SK-N-SH (cell line): ENCODE results near the gene SZT2. TPM values are rescaled to one million over a fixed set of nuclear protein-coding genes. Genes with fewer than 3 reads are reported as not detected.

Experiments
- CTCF ChIA-PET: fragments of 300-600, 350-600 bp; formaldehyde crosslinking; extraction: SDS; loops from one replicate; lab custom pipeline; 2021; lab: Yijun Ruan, JAX
- POLR2A ChIA-PET: fragments of 350-600 bp; sonication (Branson Sonifier 250); formaldehyde crosslinking; extraction: SDS; loops from one replicate; lab custom pipeline; 2020; ENCODE audit warnings: antibody characterized with exemption, inconsistent platforms; lab: Yijun Ruan, JAX
- DNase-seq: peaks from one replicate; pipeline ENCODE4 v3.0.0; 2012
- H2AFZ ChIP-seq: fragments of 200-600 bp; sonication (generic); 2 replicates; pipeline ENCODE4 v1.8.1; 2016; ENCODE audit warnings: antibody characterized with exemption, mild to moderate bottlenecking, low read depth
- H3F3A ChIP-seq: fragments of 200-600 bp; sonication (generic); replicated peaks from 2 replicates; pipeline ENCODE3; 2016; ENCODE audit warnings: antibody characterized with exemption, mild to moderate bottlenecking; ENCODE audit not compliant: insufficient read depth
- H3K27ac ChIP-seq, 2 experiments: fragments of 200-500 bp in 1 of 2; fragments of 200-600 bp in 1 of 2; sonication (Bioruptor generic) in 1 of 2; sonication (generic), shearing (Covaris generic) in 1 of 2; 2 replicates each; pipeline versions ENCODE4 v1.5.1 to v1.6.1; 2014 to 2016; ENCODE audit warnings: low read depth in 2 of 2, inconsistent platforms in 1 of 2, low read length in 1 of 2, mild to moderate bottlenecking in 1 of 2, mixed read lengths in 1 of 2
- H3K27me3 ChIP-seq: fragments of 200-600 bp; sonication (generic), shearing (Covaris generic); 2 replicates; pipeline ENCODE4 v1.6.1; 2016; ENCODE audit warnings: mixed run types; ENCODE audit not compliant: insufficient read depth
- H3K36me3 ChIP-seq, 2 experiments: fragments of 200-500 bp in 1 of 2; fragments of 200-600 bp in 1 of 2; sonication (Bioruptor generic) in 1 of 2; sonication (generic) in 1 of 2; replicated peaks in 1 of 2; 2 replicates each; pipeline versions ENCODE3 to v1.5.1; 2014 to 2016; ENCODE audit warnings: low read length in 1 of 2, mild to moderate bottlenecking in 1 of 2; ENCODE audit not compliant: insufficient read depth in 2 of 2, control insufficient read depth in 1 of 2
- H3K4me1 ChIP-seq, 2 experiments: fragments of 200-500 bp in 1 of 2; fragments of 200-600 bp in 1 of 2; sonication (Bioruptor generic) in 1 of 2; sonication (generic), shearing (Covaris generic) in 1 of 2; 2 replicates each; pipeline versions ENCODE4 v1.5.1 to v1.6.1; 2014 to 2016; ENCODE audit warnings: low read depth in 1 of 2, low read length in 1 of 2, mixed run types in 1 of 2; ENCODE audit not compliant: insufficient read depth in 2 of 2, control insufficient read depth in 1 of 2
- H3K4me2 ChIP-seq: fragments of 200-600 bp; sonication (generic), shearing (Covaris generic); 2 replicates; pipeline ENCODE4 v1.6.1; 2017; ENCODE audit warnings: mixed run types
- H3K4me3 ChIP-seq, 2 experiments: fragments of 200-500 bp in 1 of 2; fragments of 200-600 bp in 1 of 2; sonication (Bioruptor generic) in 1 of 2; sonication (generic), shearing (Covaris generic) in 1 of 2; 2 replicates each; pipeline versions ENCODE4 v1.5.1 to v1.8.1; 2014 to 2016; ENCODE audit warnings: low read depth in 2 of 2, inconsistent platforms in 1 of 2, low read length in 1 of 2, mild to moderate bottlenecking in 1 of 2, mixed read lengths in 1 of 2, moderate library complexity in 1 of 2
- H3K79me2 ChIP-seq: fragments of 200-600 bp; sonication (generic); 2 replicates; pipeline ENCODE4 v1.8.1; 2017; ENCODE audit warnings: mild to moderate bottlenecking; ENCODE audit not compliant: insufficient read depth
- H3K9ac ChIP-seq: fragments of 200-600 bp; sonication (generic); 2 replicates; pipeline ENCODE4 v1.6.1; 2017; ENCODE audit warnings: mixed run types
- H3K9me2 ChIP-seq: fragments of 200-600 bp; sonication (generic); 2 replicates; pipeline ENCODE4 v1.6.1; 2017; ENCODE audit warnings: mixed run types
- H3K9me3 ChIP-seq: fragments of 200-600 bp; sonication (generic); 2 replicates; pipeline ENCODE4 v1.6.1; 2017; ENCODE audit warnings: mixed run types, mild to moderate bottlenecking, moderate library complexity
- H4K20me1 ChIP-seq: fragments of 200-600 bp; sonication (generic); 2 replicates; pipeline ENCODE4 v1.6.1; 2017; ENCODE audit warnings: mild to moderate bottlenecking, mixed run types; ENCODE audit not compliant: insufficient read depth
- FOXJ3 ChIP-seq: sonication (generic); formaldehyde crosslinking; IDR thresholded peaks from 2 replicates; pipeline ENCODE4 v1.5.1; 2020; ENCODE audit warnings: mild to moderate bottlenecking, missing genetic modification reagents
- GABPA ChIP-seq: IDR thresholded peaks from 2 replicates; pipeline ENCODE4 v1.4.0; 2012; ENCODE audit warnings: low read depth, mild to moderate bottlenecking
- MEF2A ChIP-seq: IDR thresholded peaks from 2 replicates; pipeline ENCODE4 v1.4.0; 2012; ENCODE audit warnings: low read depth, borderline replicate concordance
- NRF1 ChIP-seq: IDR thresholded peaks from 2 replicates; pipeline ENCODE4 v1.6.1; 2012; ENCODE audit warnings: low read depth, mild to moderate bottlenecking, low read length
- POLR2AphosphoS5 ChIP-seq: IDR thresholded peaks from 2 replicates; pipeline ENCODE4 v1.6.1; 2012; ENCODE audit warnings: low read depth, low read length
- RCOR1 ChIP-seq: fragments of 150-350 bp; IDR thresholded peaks from 2 replicates; pipeline ENCODE4 v1.6.1; 2017; ENCODE audit warnings: antibody characterized with exemption, low read length
- RXRA ChIP-seq: IDR thresholded peaks from 2 replicates; pipeline ENCODE4 v1.4.0; 2012; ENCODE audit warnings: low read depth, mild to moderate bottlenecking, borderline replicate concordance
- SMC3 ChIP-seq: IDR thresholded peaks from 2 replicates; pipeline ENCODE4 v1.6.1; 2012; ENCODE audit warnings: low read depth, low read length, improper control_type of control experiment
- TAF1 ChIP-seq: IDR thresholded peaks from 2 replicates; pipeline ENCODE4 v1.6.1; 2012; ENCODE audit warnings: low read depth, mild to moderate bottlenecking, low read length, moderate library complexity, borderline replicate concordance
- TEAD4 ChIP-seq: IDR thresholded peaks from 2 replicates; pipeline ENCODE4 v1.4.0; 2012; ENCODE audit warnings: mild to moderate bottlenecking, borderline replicate concordance; ENCODE audit not compliant: insufficient read depth
- YY1 ChIP-seq: IDR thresholded peaks from 2 replicates; pipeline ENCODE4 v1.4.0; 2012; ENCODE audit warnings: low read depth, mild to moderate bottlenecking
- WGBS: methylation state at CpG from one replicate; pipeline ENCODE4 v1.1.6; 2017; ENCODE audit warnings: low lambda C conversion rate; 5-methylcytosine and 5-hydroxymethylcytosine counted together
- polyA plus RNA-seq, 3 experiments: library from polyadenylated mRNA; depleted of rRNA; stranded (reverse); fragments of >200 nt; gene quantifications; 2 replicates each; pipeline ENCODE4 v1.2.3, GENCODE V29; 2012

The SZT2 gene
- polyA plus RNA-seq, 1 of the 3 experiments (the other 2 are of a cell fraction), result 12.9 TPM

- no peak overlapping the region for H2AFZ ChIP-seq
- POLR2A ChIA-PET, result no interaction called here
- H3K79me2 ChIP-seq, result no peaks in the 10 kb centered on the region
- no peaks in the 10 kb centered on the region for H3F3A ChIP-seq
- no peak for DNase-seq
- no peak overlapping the region for H3K27ac ChIP-seq
- no peak overlapping the region for H3K4me3 ChIP-seq
- no peaks in the 10 kb centered on the region for H4K20me1 ChIP-seq
- H3K9me2 ChIP-seq, result no peaks in the 10 kb centered on the region
- no peak for TF ChIP-seq GABPA
- TF ChIP-seq FOXJ3, result no peak
- TF ChIP-seq MEF2A, result no peak
- TF ChIP-seq TEAD4, result no peak
- no peak for TF ChIP-seq TAF1
- no peak for TF ChIP-seq SMC3
- 94% methylated on average over 5 of the region's 5 CpGs for WGBS
- no peaks in the 10 kb centered on the region for H3K27me3 ChIP-seq
- H3K9me3 ChIP-seq, result no peaks in the 10 kb centered on the region
- H3K4me2 ChIP-seq, result no peak overlapping the region
- CTCF ChIA-PET, result interaction anchor here (0.8 to 1.4 kb wide), 2 partner anchors 12 to 66 kb away, joined by 3 to 5 read pairs; no protein-coding TSS in a partner anchor
- H3K36me3 ChIP-seq, result no peaks in the 10 kb centered on the region
- H3K4me1 ChIP-seq, result peaks cover 0 to 11% of the 10 kb centered on the region in 2 experiments; a peak in 1 of 4 replicates
- H3K9ac ChIP-seq, result no peak overlapping the region
These were observed 71.4 kb downstream of the SZT2 start for GRCh38 chr1:43460988-43461693.

- ChIA-PET CTCF (no interaction called here), POLR2A (no interaction called here)
- no peaks in the 10 kb centered on the region for H3K27me3 ChIP-seq
- H2AFZ ChIP-seq, result peak overlapping the region; percentile 51; the same call in 1 of the 2 replicates
- H3F3A ChIP-seq, result no peaks in the 10 kb centered on the region
- H3K4me2 ChIP-seq, result no peak overlapping the region
- no peaks in the 10 kb centered on the region for H3K9me3 ChIP-seq
- no peak overlapping the region for H3K9ac ChIP-seq
- no peak for DNase-seq
- no peaks in the 10 kb centered on the region for H3K79me2 ChIP-seq
- no peaks in the 10 kb centered on the region for H3K9me2 ChIP-seq
- no peaks in the 10 kb centered on the region for H3K36me3 ChIP-seq
- WGBS, result 75% methylated on average over 2 of the region's 2 CpGs
- no peak overlapping the region for H3K27ac ChIP-seq
- H3K4me3 ChIP-seq, result no peak overlapping the region
- no peaks in the 10 kb centered on the region for H4K20me1 ChIP-seq
- H3K4me1 ChIP-seq, result peaks cover 0 to 15% of the 10 kb centered on the region in 2 experiments; a peak in 1 of 4 replicates
- no peak for TF ChIP-seq POLR2AphosphoS5
- TF ChIP-seq RXRA, result no peak
These were observed 73.8 kb downstream of the SZT2 start for GRCh38 chr1:43463479-43463878.

GRCh38 chr1:43464681-43465504, 75.2 kb downstream of the SZT2 start:
- no peaks in the 10 kb centered on the region for H3K79me2 ChIP-seq
- no peak overlapping the region for H3K27ac ChIP-seq
- no peaks in the 10 kb centered on the region for H4K20me1 ChIP-seq
- H2AFZ ChIP-seq, result no peak overlapping the region
- no peaks in the 10 kb centered on the region for H3K27me3 ChIP-seq
- no peak overlapping the region for H3K9ac ChIP-seq
- no peak overlapping the region for H3K4me3 ChIP-seq
- H3K4me1 ChIP-seq, result peaks cover 0 to 15% of the 10 kb centered on the region in 2 experiments; a peak in 1 of 4 replicates
- ChIA-PET POLR2A (no interaction called here), CTCF (no interaction called here)
- H3K9me3 ChIP-seq, result no peaks in the 10 kb centered on the region
- TF ChIP-seq NRF1 (no peak), TEAD4 (no peak), RCOR1 (no peak), YY1 (no peak), POLR2AphosphoS5 (no peak)
- no peaks in the 10 kb centered on the region for H3F3A ChIP-seq
- no peak overlapping the region for H3K4me2 ChIP-seq
- no peaks in the 10 kb centered on the region for H3K36me3 ChIP-seq
- 86% methylated on average over 10 of the region's 13 CpGs for WGBS
- no peaks in the 10 kb centered on the region for H3K9me2 ChIP-seq
- no peak for DNase-seq
